Esophagus mucosa (tissue), 1 donor: Measurements from ENCODE around the gene TRIM38. TPM values are rescaled to one million over a fixed set of nuclear protein-coding genes. Genes with fewer than 3 reads are reported as not detected.
A peak's percentile ranks its signal among the peaks of the same experiment; 100 is the strongest.
"Not testable (repeated sequence)": the region's sequence is repeated elsewhere in the genome, so short reads cannot be mapped to it uniquely, and the experiment has no call there.

Experiments
- ATAC-seq: fragments of 200-7000 bp; cut with Tn5 transposase; one replicate; pipeline ENCODE4 v1.9.1; 2020
- total RNA-seq: library from RNA; stranded (reverse); gene quantifications from one replicate; pipeline ENCODE4 v1.2.4, GENCODE V29; 2023
- donor health status: DM: yes; HTN: yes; CAD: no.

The TRIM38 gene
- total RNA-seq, 1 donor from 2014 or later, result 7.2 TPM

- ATAC-seq, result no peak
Observed at GRCh38 chr6:26006086-26006939, 43.7 kb downstream of the TRIM38 start.

- ATAC-seq, result not testable (repeated sequence)
Observed at GRCh38 chr6:26006940-26007305, 44.3 kb downstream of the TRIM38 start.

- no peak for ATAC-seq
Observed at GRCh38 chr6:26008470-26008869, 45.9 kb downstream of the TRIM38 start.

GRCh38 chr6:26009817-26010216 is 47.2 kb downstream of the TRIM38 start:
- ATAC-seq, result no peak

- no peak for ATAC-seq
Observed at GRCh38 chr6:26012061-26012460, 49.5 kb downstream of the TRIM38 start.

GRCh38 chr6:26014386-26014785 is 51.8 kb downstream of the TRIM38 start:
- ATAC-seq, result not testable (repeated sequence)

- ATAC-seq, result no peak
Observed at GRCh38 chr6:26016245-26016962, 53.8 kb downstream of the TRIM38 start.

- no peak for ATAC-seq
Observed at GRCh38 chr6:26016963-26017631, 54.5 kb downstream of the TRIM38 start.

- ATAC-seq, result peak; percentile 60
Observed at GRCh38 chr6:26017632-26017966, 55.0 kb downstream of the TRIM38 start.

- ATAC-seq, result no peak
Observed at GRCh38 chr6:26019261-26019830, 56.7 kb downstream of the TRIM38 start.

- ATAC-seq, result no peak
Observed at GRCh38 chr6:26019967-26020328, 57.3 kb downstream of the TRIM38 start.

- peak; percentile 83 for ATAC-seq
Observed at GRCh38 chr6:26020329-26021000, 57.9 kb downstream of the TRIM38 start.

GRCh38 chr6:26021001-26021349 is 58.4 kb downstream of the TRIM38 start:
- peak; percentile 7 for ATAC-seq

GRCh38 chr6:26021350-26022131 is 58.9 kb downstream of the TRIM38 start:
- ATAC-seq, result peak; percentile 76

- ATAC-seq, result no peak
Observed at GRCh38 chr6:26022132-26022472, 59.5 kb downstream of the TRIM38 start.

- no peak for ATAC-seq
Observed at GRCh38 chr6:26022737-26023136, 60.1 kb downstream of the TRIM38 start.

GRCh38 chr6:26024651-26025046 is 62.0 kb downstream of the TRIM38 start:
- ATAC-seq, result no peak

GRCh38 chr6:26025047-26025893 is 62.7 kb downstream of the TRIM38 start:
- no peak for ATAC-seq

GRCh38 chr6:26025894-26026832 is 63.6 kb downstream of the TRIM38 start:
- ATAC-seq, result peak; percentile 73
